ENCODE measurements around the gene UNC80.

The UNC80 gene

GRCh38 chr2:209958016-209958415, 186.4 kb downstream of the UNC80 start:
- Histone ChIP-seq H3K4me1 (ENCODE audit: low read length) (peaks cover 4% of the 10 kb centered on the region; the same call in 1 of the 2 replicates), H3K79me2 (ENCODE audit: low read length) (no peaks in the 10 kb centered on the region), H3K9me3 (replicated peaks; ENCODE audit: insufficient read depth, low read length) (no peaks in the 10 kb centered on the region), H3F3A (ENCODE audit: insufficient read depth, low read length) (no peaks in the 10 kb centered on the region), H2AFZ (ENCODE audit: low read length) (no peak overlapping the region), H3K9ac (ENCODE audit: low read length) (no peak overlapping the region), H3K27me3 (replicated peaks; ENCODE audit: insufficient read depth, low read length) (no peaks in the 10 kb centered on the region), H3K4me2 (ENCODE audit: low read depth, low read length) (no peak overlapping the region), H3K36me3 (replicated peaks; ENCODE audit: insufficient read depth, low read length) (no peaks in the 10 kb centered on the region), H3K27ac (ENCODE audit: low read length) (no peak overlapping the region), H3K4me3 (ENCODE audit: low read length) (no peak overlapping the region), H4K20me1 (ENCODE audit: insufficient read depth, low read length) (no peaks in the 10 kb centered on the region), H3K9me2 (replicated peaks; ENCODE audit: insufficient read depth, low read length) (no peaks in the 10 kb centered on the region)
- no peak for TF ChIP-seq EZH2phosphoT487 (IDR thresholded peaks at IDR 0.05; ENCODE audit: low read length)
- DNase-seq: no peak

DNA sequence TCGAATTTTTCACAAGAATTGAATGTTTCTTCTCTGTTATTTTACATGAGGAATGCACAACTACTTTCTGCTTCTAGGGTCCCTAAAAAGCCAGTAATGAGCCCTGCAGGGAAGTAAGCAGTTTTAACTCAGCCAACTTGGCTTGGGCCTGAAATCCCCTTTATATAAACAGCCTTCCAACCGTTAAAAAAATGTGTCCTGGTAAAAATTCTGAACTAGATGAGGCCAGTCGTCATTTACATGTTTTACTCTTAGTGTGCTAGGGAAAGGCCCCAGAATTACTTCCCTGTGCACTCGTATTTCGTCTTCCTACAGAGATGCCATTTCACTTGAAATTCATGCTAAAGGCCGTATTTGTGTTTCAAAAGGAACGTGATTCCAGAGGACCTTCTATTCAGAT, 188.4 kb downstream of the UNC80 start:
- no peaks in the 10 kb centered on the region for H3K9me3 ChIP-seq (replicated peaks; ENCODE audit: insufficient read depth, low read length)
- H3K4me3 ChIP-seq (ENCODE audit: low read length): no peak overlapping the region
- H3K4me1 ChIP-seq (ENCODE audit: low read length): peaks cover 4% of the 10 kb centered on the region; the same call in 1 of the 2 replicates
- H3K9me2 ChIP-seq (replicated peaks; ENCODE audit: insufficient read depth, low read length): no peaks in the 10 kb centered on the region
- no peaks in the 10 kb centered on the region for H3K79me2 ChIP-seq (ENCODE audit: low read length)
- H3F3A ChIP-seq (ENCODE audit: insufficient read depth, low read length): no peaks in the 10 kb centered on the region
- TF ChIP-seq EZH2phosphoT487 (IDR thresholded peaks at IDR 0.05; ENCODE audit: low read length) (no peak), EZH2 (optimal IDR thresholded peaks at IDR 0.05; ENCODE audit: low read depth, low read length) (no peak)
- TF ChIP-seq, protein P1, sequence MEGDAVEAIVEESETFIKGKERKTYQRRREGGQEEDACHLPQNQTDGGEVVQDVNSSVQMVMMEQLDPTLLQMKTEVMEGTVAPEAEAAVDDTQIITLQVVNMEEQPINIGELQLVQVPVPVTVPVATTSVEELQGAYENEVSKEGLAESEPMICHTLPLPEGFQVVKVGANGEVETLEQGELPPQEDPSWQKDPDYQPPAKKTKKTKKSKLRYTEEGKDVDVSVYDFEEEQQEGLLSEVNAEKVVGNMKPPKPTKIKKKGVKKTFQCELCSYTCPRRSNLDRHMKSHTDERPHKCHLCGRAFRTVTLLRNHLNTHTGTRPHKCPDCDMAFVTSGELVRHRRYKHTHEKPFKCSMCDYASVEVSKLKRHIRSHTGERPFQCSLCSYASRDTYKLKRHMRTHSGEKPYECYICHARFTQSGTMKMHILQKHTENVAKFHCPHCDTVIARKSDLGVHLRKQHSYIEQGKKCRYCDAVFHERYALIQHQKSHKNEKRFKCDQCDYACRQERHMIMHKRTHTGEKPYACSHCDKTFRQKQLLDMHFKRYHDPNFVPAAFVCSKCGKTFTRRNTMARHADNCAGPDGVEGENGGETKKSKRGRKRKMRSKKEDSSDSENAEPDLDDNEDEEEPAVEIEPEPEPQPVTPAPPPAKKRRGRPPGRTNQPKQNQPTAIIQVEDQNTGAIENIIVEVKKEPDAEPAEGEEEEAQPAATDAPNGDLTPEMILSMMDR (IDR thresholded peaks at IDR 0.05; ENCODE audit: low read length): no peak
- H3K27me3 ChIP-seq (replicated peaks; ENCODE audit: insufficient read depth, low read length): no peaks in the 10 kb centered on the region
- no peaks in the 10 kb centered on the region for H3K36me3 ChIP-seq (replicated peaks; ENCODE audit: insufficient read depth, low read length)
- H2AFZ ChIP-seq (ENCODE audit: low read length): no peak overlapping the region
- no peak for DNase-seq
- H4K20me1 ChIP-seq (ENCODE audit: insufficient read depth, low read length): no peaks in the 10 kb centered on the region
- H3K4me2 ChIP-seq (ENCODE audit: low read depth, low read length): no peak overlapping the region
- no peak overlapping the region for H3K9ac ChIP-seq (ENCODE audit: low read length)
- H3K27ac ChIP-seq (ENCODE audit: low read length): no peak overlapping the region

GRCh38 chr2:209960676-209961630, 189.3 kb downstream of the UNC80 start:
- no peak overlapping the region for H3K9ac ChIP-seq (ENCODE audit: low read length)

More at GRCh38 chr2:209960676-209961630, 189.3 kb downstream of the UNC80 start:
- DNase-seq: peak; percentile 72
- no peaks in the 10 kb centered on the region for H3F3A ChIP-seq (ENCODE audit: insufficient read depth, low read length)
- no peaks in the 10 kb centered on the region for H3K36me3 ChIP-seq (replicated peaks; ENCODE audit: insufficient read depth, low read length)
- no peaks in the 10 kb centered on the region for H3K79me2 ChIP-seq (ENCODE audit: low read length)
- H3K4me1 ChIP-seq (ENCODE audit: low read length): peaks cover 4% of the 10 kb centered on the region; the same call in 1 of the 2 replicates
- H3K4me3 ChIP-seq (ENCODE audit: low read length): no peak overlapping the region
- H2AFZ ChIP-seq (ENCODE audit: low read length): peak overlapping the region; percentile 47
- H4K20me1 ChIP-seq (ENCODE audit: insufficient read depth, low read length): no peaks in the 10 kb centered on the region
- H3K27me3 ChIP-seq (replicated peaks; ENCODE audit: insufficient read depth, low read length): no peaks in the 10 kb centered on the region
- H3K4me2 ChIP-seq (ENCODE audit: low read depth, low read length): no peak overlapping the region
- no peak overlapping the region for H3K27ac ChIP-seq (ENCODE audit: low read length)
- no peak for TF ChIP-seq EZH2 (optimal IDR thresholded peaks at IDR 0.05; ENCODE audit: low read depth, low read length)
- TF ChIP-seq, protein P1 (IDR thresholded peaks at IDR 0.05; ENCODE audit: low read length): peak; percentile 82
- TF ChIP-seq EZH2phosphoT487 (IDR thresholded peaks at IDR 0.05; ENCODE audit: low read length): no peak
- no peaks in the 10 kb centered on the region for H3K9me3 ChIP-seq (replicated peaks; ENCODE audit: insufficient read depth, low read length)
- H3K9me2 ChIP-seq (replicated peaks; ENCODE audit: insufficient read depth, low read length): no peaks in the 10 kb centered on the region

All from MM.1S (cell line).